HG03520 (cell line): ENCODE measurements around the gene HES5.

Experiments
- ATAC-seq: cut with Tn5 transposase; IDR thresholded peaks from one replicate; pipeline ENCODE4 v1.9.1; 2021; ENCODE audit warnings: mild to moderate bottlenecking, moderate library complexity; ENCODE audit not compliant: unreplicated experiment

The HES5 gene

DNA sequence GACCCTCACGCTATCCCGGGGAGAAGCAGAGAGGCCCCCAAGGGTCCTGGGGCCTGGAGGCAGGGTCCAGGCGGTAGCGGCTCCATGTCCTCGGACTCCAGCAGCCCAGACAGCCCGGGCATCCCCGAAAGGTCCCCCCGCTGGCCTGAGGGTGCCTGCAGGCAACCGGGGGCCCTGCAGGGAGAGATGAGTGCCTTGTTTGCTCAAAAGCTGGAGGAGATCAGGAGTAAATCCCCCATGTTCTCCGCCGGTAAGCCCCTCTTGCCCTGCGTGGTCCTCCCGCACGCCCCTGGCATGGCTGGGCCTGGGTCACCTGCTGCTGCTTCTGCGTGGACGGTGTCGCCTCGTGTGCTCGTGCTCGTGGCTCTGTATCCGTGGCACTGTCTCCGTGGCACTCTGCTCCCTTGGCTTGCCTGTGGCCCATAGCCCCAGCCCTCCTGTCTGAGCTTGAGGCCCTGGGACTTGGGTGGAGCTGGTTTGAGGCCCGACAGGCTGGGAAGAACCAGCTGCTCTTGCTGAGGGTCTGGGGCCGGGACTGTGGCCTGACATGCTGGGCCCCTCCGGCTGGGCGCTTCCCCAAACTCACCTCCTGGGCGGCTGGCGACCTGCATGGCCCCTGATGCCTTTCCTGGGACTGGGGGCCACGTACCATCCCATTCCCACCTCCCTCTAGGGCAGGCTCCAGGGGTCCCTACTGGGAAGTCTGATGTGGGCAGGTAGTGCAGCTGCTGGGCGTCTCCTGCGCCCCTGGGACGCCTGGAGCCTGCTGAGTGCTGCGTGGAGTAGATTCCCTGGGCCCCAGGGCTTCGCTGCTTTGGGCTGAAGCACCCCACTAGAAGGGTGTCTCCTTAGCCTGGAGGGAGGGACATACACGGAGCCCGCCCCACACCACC is 27.2 kb downstream of the HES5 start:
- ATAC-seq, result no peak

DNA sequence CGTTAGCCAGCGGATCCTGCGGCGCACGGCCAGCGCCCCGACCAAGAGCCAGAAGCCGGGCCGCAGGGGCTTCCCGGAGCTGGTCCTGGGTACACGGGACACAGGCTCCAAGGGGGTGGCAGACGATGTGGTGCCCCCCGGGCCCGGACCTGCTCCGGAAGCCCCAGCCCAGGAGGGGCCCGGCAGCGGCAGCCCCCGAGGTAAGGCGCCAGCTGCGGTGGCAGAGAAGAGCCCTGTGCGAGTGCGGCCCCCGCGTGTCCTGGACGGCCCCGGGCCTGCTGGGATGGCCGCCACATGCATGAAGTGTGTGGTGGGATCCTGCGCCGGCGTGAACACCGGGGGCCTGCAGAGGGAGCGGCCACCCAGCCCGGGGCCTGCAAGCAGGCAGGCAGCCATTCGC is 27.9 kb downstream of the HES5 start:
- no peak for ATAC-seq

DNA sequence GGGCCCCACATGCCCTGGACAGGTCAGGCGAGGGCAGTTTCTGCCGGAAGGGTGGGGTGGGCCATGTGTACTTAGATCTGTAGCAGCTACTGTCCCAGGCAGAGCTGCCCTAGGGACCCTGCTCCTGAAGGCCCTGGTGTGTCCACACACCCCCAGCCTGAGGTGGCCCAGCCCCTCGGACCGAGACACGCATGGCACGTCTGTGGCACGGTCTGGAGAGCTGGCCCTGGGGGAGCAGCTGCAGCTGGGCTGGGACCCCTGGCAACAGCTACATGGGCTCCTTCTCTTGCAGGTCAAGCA is 28.3 kb downstream of the HES5 start:
- no peak for ATAC-seq

DNA sequence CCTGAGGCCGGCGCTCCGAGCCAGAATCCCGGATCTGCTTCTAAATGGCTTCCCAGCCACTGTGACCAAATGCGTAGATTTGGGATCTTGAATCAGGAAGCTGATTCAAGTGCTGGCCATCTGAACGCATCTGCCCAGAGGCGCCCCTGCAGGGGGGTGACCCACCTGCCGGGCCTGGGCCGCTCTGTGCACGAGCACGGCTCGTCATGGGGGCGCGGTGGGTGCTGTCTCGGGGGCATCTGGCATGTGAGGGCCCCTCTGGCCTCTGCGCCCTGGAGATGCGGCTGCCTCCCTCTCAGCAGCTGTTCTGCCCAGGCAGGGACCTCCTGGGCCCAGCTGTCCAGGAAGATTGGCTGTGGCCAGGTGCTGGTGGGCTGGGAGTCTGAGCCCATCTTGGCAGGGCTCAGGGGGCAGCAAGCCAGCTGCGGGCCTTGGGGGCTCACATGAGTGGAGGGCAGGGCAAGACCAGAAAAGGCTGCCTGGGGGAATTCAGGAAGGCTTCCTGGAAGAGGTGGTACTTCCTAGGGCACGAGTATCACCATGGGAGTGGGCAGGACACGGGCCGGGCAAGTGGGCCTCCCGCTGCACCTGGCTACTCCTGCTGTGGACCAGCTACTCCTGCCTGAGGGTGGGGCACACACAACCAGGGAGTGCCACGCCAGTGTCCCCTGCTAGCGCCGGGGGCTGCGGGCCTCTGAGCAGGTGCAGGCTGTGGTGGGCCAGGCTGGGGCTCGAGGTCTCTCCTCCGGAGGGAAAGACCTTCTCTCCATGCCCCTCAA is 28.8 kb downstream of the HES5 start:
- ATAC-seq, result no peak

DNA sequence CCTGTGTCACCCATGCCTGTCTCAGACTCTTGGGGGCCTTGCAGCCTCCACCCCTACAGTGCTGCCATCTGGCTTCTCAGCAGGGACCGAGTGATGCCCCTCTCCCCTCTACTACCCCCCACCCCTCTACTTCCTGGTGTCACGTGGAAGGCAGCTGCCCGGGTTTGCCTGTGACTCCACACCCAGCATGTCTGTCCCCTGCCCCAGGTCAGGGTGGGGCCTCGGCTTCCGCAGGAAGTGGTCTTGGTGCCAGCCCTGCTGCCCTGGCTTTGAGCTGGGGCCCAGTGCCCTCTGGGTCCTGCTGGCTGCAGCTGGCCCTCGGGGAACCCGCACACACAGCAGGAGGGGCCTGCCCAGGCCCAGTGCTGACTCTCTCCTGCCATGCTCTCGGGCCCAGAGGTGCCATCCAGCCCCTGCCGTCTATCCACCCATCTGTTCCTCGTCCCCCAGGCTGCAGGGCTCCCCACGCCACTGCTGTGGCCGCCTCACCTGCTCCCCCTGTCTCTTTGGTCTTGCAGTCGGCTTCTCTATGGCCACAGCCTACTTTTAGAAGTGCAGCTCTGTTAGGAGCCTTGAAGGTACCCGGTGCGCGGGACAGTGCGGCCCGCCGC is 30.0 kb downstream of the HES5 start:
- ATAC-seq, result no peak

DNA sequence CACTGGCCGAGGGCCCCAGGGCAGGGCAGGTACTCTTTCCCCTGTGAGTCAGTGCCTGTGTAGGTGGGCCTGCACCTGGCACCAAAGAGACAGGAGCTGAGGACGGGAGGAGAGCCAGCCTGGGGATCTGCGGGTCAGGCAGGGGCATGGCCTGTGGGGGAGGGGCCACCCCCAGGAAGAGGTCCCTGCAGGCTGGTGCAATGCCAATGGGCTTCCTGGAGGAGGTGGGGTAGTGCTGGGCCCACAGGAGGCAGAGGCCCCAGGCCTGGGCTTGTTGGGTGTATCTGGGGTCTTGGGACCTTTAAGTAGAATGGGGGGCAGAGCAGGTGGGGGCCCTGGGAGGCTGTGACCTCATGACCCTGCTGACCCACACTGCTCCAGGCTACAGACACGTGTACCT is 30.8 kb downstream of the HES5 start:
- ATAC-seq, result no peak

DNA sequence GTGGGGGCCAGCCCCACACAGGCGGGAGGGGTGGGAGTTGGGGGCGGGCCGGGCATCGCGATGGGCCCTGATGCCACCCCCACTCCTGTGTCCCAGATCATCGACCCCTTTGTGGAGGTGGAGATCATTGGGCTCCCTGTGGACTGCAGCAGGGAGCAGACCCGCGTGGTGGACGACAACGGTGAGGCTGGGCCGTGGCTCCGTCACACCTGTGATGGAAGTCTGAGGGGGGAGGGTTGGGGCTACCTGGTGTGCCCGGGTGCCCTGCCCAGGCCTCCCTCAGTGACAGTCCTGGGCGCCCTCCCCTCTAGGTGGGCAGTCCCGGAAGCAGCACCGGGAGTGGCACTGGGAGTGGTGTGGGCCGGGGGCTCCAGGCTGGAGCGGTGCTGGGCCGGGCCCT is 31.4 kb downstream of the HES5 start:
- no peak for ATAC-seq

DNA sequence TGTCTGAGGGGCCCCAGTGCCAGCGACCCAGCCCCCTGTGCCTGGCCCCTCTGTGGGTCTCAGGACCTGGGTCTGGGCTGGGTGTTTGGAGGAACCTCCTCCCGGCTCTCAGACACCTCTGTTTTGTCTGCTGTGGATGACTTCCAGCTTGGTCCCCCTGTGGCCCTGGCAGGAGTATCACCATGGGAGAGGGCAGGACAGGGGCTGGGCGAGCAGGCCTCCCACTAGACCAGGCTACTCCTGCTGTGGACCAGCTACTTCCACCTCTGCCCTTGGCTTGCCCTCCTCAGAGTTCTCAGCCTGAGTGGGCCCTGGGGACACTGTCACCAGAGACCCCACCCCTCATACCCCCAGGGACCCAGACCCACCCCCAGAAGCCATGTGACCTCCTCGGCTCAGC is 32.2 kb downstream of the HES5 start:
- no peak for ATAC-seq

DNA sequence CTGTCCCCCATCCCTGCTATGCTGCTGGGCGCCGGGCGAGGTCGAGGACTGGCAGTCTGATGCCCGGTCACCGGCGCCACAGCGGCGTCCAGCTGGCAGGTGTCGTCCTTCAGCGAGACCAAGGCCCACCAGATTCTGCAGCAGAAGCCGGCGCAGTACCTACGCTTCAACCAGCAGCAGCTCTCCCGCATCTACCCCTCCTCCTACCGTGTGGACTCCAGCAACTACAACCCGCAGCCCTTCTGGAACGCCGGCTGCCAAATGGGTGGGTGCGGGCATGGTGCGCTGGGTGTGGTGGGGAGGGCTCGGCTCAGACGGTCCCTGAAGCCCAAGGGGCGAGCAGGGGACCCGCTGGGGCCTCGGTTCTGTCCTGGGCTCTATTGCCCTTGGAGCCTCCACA is 33.3 kb downstream of the HES5 start:
- no peak for ATAC-seq

DNA sequence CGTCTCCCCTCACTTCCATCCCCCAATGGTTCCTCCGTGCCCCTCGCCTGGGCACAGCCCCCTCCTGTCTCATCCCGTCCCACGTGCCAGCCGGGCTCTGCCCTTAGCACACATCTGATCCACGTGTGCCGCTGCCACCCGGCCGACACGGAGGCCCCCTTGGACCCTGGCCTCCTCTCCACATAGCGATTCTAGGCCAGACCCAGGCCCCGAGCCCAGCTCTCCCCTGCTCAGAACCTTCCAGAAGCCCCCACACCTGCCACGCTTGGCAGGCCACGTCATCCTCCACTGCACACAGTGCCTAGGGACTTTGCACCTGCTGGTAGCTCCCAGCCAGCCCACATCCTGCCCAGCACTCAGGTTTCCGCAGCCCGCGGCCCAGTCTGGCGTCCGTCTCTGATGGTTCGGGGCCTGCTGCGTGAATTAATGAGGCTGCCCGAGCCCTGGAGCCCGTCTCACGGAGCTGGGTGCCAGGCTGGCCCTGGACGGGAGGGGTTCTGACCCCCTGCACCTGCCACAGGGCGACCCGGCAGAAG is 33.9 kb downstream of the HES5 start:
- no peak for ATAC-seq

DNA sequence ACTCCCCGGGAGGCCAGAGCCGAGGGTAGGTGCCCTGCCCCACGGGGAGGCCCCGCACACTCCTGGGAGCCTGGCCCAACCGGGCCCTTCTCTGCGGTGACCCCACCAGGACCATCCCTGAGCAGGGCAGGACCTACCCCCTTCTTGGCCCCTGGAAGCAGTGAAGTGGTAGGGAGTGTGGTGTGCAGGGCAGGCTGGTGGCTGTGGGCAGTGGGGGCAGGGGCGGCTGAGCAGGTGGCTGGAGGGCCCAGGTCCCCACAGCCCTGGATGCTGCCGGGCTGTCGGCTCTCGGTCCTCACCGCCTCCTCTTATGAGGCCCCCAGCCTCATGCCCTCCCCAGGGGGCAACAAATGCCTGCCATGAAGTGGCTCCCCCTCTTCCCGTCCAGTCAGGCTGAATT is 34.5 kb downstream of the HES5 start:
- no peak for ATAC-seq

DNA sequence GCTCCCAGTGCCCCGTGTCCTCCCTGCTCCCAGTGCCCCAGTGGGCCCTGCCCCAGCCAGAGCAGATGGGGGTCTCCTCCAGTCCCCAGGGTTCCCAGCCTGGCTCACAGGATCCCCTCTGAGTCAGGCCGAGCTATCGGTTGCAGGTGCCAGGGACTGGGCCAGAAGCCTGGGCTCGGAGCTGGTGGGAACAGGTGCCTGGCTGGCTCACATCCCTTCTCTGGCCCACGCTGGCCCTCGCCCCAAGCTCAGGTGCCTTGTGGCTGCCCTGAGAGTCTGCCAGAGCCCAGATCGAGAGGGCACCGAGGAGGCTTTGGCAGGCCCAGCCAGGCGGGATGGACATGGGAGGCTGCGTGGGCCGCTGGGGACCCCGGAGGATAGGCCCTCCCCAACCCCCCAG is 35.0 kb downstream of the HES5 start:
- no peak for ATAC-seq

DNA sequence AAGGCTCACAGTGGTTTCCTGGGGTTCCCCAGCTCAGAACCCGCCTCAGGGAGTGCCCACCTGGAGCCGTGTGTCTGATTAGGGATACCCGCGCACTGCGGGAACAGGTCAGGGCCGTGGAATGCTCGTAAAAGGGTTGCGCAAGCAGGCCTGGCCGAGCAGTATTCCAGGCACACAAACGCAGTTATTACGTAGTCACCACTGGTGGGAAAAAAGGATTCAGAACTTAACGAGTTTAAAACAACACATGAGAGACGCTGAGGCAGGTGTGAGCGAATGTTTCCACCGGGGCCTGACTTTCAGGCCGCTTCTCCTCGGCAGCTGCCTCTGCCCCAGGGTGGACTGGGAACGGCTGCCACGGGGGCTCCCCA is 35.8 kb downstream of the HES5 start:
- ATAC-seq, result no peak

DNA sequence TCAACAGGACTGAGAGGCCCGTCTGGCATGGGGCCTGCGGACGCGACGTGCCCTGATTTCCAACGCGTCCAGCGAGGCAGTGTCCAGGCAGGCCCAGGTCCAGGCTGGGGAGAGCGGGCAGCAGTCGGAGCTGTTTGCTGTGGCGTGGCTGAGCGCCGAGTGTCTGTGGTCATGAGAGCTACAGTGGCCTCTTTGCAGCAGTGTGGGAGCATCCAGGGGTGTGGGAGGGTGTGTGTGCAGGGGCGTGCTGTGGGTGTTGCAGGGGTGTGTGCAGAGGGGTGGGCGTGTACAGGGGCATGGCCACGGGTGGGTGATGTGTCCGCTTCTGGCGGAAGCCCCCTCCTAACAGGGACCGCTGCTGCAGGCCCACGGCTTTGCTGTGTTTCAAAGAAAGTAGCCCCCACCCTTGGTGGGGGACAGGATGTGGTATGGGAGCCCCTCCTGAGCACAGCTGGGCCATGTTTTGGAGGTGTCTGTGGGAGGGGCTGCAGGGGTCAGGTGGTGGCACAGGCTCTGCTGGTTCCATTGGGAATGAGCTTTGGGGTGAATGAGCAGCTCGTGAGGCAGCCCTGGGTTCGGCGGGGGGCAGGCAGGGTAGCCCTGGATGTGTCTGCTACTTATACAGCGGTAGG is 36.3 kb downstream of the HES5 start:
- ATAC-seq, result no peak

DNA sequence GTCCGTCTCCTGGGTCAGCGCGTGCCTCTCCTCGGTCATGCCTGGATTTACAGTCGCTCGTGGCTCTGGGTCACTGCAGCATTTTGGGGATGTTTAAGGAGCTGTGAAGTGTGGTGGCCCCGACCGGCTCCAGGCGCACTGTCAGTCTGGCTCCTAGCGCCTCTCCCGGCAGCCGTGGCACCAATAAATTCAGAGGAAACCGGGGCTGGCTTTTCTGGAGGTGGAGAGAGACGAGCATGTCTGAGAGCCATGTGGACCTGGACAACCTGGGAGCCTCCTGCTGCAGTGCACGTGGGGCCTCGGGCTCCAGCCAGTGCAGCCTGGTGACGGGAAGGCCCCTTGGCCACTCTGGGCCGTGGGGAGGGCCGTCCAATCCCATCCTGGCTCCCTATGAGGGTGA is 36.8 kb downstream of the HES5 start:
- no peak for ATAC-seq

DNA sequence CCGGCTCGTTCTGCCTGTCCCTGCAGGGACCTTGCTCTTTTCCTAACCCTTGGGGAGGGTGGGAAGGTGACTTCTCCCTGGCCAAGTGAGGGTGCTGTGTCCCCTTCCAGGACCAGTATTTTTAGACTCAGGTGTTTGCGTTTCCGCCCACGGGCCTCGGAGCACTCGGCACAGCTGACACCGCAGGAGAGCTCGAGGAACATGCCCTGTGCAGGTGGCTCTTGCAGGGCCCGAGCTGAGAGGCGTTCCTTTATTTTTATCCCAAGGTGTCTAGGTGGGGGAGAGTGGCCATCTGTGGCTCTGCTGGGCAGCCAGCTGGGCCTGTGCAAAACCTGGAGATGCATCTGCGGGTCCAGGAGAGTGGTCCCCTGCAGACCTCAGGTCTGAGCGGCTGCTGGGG is 38.0 kb downstream of the HES5 start:
- no peak for ATAC-seq

DNA sequence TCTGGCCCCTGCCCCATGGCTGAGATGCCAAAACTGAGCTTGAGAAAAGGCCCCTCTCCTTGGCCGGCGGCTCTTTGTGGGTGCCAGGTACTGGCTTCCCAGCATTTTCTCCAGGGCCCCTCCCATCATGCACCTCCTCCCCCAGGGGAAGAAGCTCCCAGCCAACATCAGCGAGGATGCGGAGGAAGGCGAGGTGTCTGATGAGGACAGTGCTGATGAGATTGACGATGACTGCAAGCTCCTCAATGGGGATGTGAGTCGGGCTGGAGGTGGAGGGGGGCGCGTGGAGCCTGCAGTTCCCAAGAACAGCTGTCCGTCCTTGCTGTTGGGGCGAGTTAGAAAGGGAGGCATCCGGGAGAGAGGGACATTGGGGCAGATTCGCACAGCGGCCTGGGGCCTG is 40.4 kb downstream of the HES5 start:
- ATAC-seq, result no peak

DNA sequence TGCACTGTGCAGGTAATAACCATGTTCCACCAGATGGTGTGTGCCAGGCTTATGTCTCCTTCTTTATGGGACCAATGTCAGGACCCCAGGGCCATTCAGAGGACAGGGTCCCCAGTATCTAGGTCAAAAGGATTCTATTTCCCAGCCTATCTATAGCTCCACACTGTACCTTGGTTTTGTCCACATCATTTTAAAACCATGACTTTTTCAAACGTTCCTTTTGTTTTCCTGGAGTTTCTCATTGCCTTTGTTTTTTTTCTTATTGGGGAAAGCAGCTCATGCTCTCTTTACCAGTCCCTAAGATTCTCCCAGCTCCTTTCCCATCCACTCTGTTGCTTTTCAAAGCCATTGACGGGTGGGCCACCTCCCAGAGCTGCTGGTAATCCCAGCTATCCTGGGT is 41.4 kb downstream of the HES5 start:
- no peak for ATAC-seq

DNA sequence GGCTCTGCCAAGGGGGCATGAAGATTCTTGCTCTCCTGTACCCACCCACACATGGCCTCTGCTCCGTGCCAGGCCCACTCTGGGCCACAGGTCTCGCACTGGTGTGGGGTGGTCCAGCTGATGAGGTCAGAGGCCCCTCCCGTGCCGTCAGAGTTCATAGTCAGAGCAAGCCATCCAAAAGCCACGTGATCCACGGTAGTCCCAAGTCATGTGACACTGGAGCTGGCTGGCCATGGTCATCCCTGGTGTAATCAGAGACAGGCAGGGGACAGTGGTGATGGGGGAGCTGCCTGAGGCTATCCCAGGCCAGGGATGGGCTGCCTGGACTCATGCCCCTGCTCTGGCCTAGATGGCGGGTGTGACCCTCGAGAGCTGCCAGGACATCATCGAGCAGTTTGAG is 43.5 kb downstream of the HES5 start:
- no peak for ATAC-seq

DNA sequence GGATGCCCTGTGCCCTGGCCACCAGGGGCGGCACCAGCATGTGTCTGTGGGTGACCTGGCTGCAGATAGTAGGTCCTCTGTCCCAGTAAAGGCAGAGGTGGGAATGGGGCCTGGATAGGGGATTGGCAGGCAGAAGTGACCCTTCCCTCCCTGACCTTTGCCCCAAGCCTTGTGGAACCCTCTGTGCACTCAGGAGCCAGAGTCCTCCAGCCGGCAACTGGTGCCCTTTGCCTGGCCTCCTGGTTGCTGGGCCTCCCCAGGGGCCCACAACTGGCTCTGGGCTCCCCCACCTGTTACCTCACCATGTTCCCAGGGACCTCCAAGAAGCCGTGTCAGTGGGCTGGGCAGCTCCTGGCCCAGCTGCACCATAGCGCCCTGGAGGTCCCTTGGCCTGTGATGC is 44.0 kb downstream of the HES5 start:
- ATAC-seq, result no peak

DNA sequence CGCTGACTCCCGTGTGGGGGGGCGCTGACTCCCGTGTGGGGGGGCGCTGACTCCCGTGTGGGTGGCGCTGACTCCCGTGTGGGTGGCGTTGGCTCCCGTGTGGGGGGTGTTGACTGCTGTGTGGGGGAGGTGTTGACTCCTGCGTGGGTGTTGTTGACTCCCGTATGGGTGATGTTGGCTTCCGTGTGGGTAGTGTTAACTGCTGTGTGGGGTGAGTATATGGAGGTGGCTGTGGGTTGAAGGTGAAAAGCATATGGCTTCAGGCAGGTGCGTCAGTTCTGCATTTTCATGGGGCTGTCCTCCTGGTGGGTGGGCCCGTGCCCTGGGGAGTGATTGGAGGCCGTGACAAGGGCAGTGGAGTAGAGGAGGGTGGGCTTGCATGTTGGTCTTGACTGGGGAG is 46.1 kb downstream of the HES5 start:
- ATAC-seq, result no peak
